A172 (cell line): ENCODE measurements around the gene EXOSC3. TPM values are rescaled to one million over a fixed set of nuclear protein-coding genes. Genes with fewer than 3 reads are reported as not detected.

Source experiments
- DNase-seq: peaks from one replicate; pipeline ENCODE4 v3.0.0-alpha.2; 2015; ENCODE audit warnings: low spot score
- total RNA-seq: library from RNA; depleted of rRNA; stranded (reverse); fragments of >200 nt; shearing (Covaris generic); gene quantifications from 2 replicates; pipeline ENCODE4 v1.2.3, GENCODE V29; 2014; rRNA removed

EXOSC3 gene
- total RNA-seq, 1 experiment from 2014 or later, result 249 TPM

GRCh38 chr9:37732086-37732741 lies 52.6 kb downstream of the EXOSC3 start:
- no peak for DNase-seq

GRCh38 chr9:37730839-37731238 lies 54.0 kb downstream of the EXOSC3 start:
- DNase-seq, result no peak

- DNase-seq, result peak; percentile 58
These were observed 54.6 kb downstream of the EXOSC3 start for GRCh38 chr9:37730256-37730655.

Other genes with a start within 250 kb of the EXOSC3 start
- gene FBXO10, start 208.7 kb downstream of the EXOSC3 start, total RNA-seq, result 3.9 and 6.3 TPM in 2 replicates
- gene TOMM5, start 192.5 kb downstream of the EXOSC3 start, total RNA-seq, result 255 and 361 TPM in 2 replicates
- 0.19 TPM in 1 of 2 replicates, not detected in the other for gene FRMPD1, start 134.1 kb downstream of the EXOSC3 start, total RNA-seq
- gene TRMT10B, start 31.3 kb downstream of the EXOSC3 start, total RNA-seq, result 1.2 and 2.3 TPM in 2 replicates
- gene DCAF10, start 15.7 kb upstream of the EXOSC3 start, total RNA-seq, result 9.5 and 11.1 TPM in 2 replicates
- gene SLC25A51, start 119.1 kb upstream of the EXOSC3 start, total RNA-seq, result 52.2 and 53.3 TPM in 2 replicates